HAP-1 (cell line): ENCODE measurements around the gene HTRA3.
"Not testable (repeated sequence)": the region's sequence is repeated elsewhere in the genome, so short reads cannot be mapped to it uniquely, and the experiment has no call there.

Experiments
- DNase-seq, 2 experiments: peaks; one replicate each; pipeline ENCODE4 v3.0.0-alpha.2; 2016 to 2020; ENCODE audit warnings: low spot score in 2 of 2
- H3K27me3 ChIP-seq: fragments of 250-450 bp; sonication (Bioruptor Pico); 2 replicates; pipeline ENCODE4 v1.5.1; 2020; ENCODE audit warnings: low read depth, mild to moderate bottlenecking, moderate library complexity
- H3K36me3 ChIP-seq: fragments of 250-450 bp; sonication (Bioruptor Pico); replicated peaks from 2 replicates; pipeline ENCODE4 v1.5.1; 2020; ENCODE audit warnings: mild to moderate bottlenecking
- H3K4me1 ChIP-seq: fragments of 250-450 bp; sonication (Bioruptor Pico); 2 replicates; pipeline ENCODE4 v1.5.1; 2020; ENCODE audit warnings: mild to moderate bottlenecking
- H3K4me3 ChIP-seq: fragments of 250-450 bp; sonication (Bioruptor Pico); 2 replicates; pipeline ENCODE4 v1.5.1; 2020; ENCODE audit warnings: mild to moderate bottlenecking, moderate library complexity
- H3K9me3 ChIP-seq: fragments of 250-450 bp; sonication (Bioruptor Pico); 2 replicates; pipeline ENCODE4 v1.5.1; 2020; ENCODE audit warnings: mild to moderate bottlenecking, moderate library complexity
- in situ Hi-C: fragments of 300-500 bp; cut with MboI; formaldehyde crosslinking; loops from 3 replicates; pipeline ENCODE4 v1.14.3; 2020; ENCODE audit warnings: low sequenced_read_pairs, inconsistent platforms, mixed read lengths

Gene HTRA3

GRCh38 chr4:8329859-8330761 lies 60.6 kb downstream of the HTRA3 start:
- no peaks in the 10 kb centered on the region for H3K4me1 ChIP-seq
- peak in 1 of 2 experiments; percentile 4 for DNase-seq
- in situ Hi-C loops = no loop called here
- H3K4me3 ChIP-seq = no peak overlapping the region
- H3K9me3 ChIP-seq = no peaks in the 10 kb centered on the region
- no peaks in the 10 kb centered on the region for H3K36me3 ChIP-seq
- H3K27me3 ChIP-seq = no peaks in the 10 kb centered on the region

- DNase-seq = peak in 1 of 2 experiments; percentile 3
- in situ Hi-C loops = no loop called here
Observed at GRCh38 chr4:8330821-8331574, 61.4 kb downstream of the HTRA3 start.

GRCh38 chr4:8331575-8331955 lies 62.0 kb downstream of the HTRA3 start:
- no peak overlapping the region for H3K4me3 ChIP-seq
- H3K4me1 ChIP-seq = no peaks in the 10 kb centered on the region
- DNase-seq = no peak
- no peaks in the 10 kb centered on the region for H3K36me3 ChIP-seq
- no peaks in the 10 kb centered on the region for H3K27me3 ChIP-seq
- no peaks in the 10 kb centered on the region for H3K9me3 ChIP-seq
- in situ Hi-C loops = no loop called here

More at GRCh38 chr4:8330821-8331574, 61.4 kb downstream of the HTRA3 start:
- Histone ChIP-seq H3K27me3 (no peaks in the 10 kb centered on the region), H3K4me3 (no peak overlapping the region), H3K36me3 (no peaks in the 10 kb centered on the region), H3K4me1 (no peaks in the 10 kb centered on the region), H3K9me3 (no peaks in the 10 kb centered on the region)

- DNase-seq = peak in 1 of 2 experiments; percentile 5
- H3K9me3 ChIP-seq = no peaks in the 10 kb centered on the region
- no peaks in the 10 kb centered on the region for H3K27me3 ChIP-seq
- in situ Hi-C loops = no loop called here
- H3K4me1 ChIP-seq = no peaks in the 10 kb centered on the region
- no peaks in the 10 kb centered on the region for H3K36me3 ChIP-seq
- H3K4me3 ChIP-seq = no peak overlapping the region
Observed at GRCh38 chr4:8332038-8332857, 62.7 kb downstream of the HTRA3 start.

GRCh38 chr4:8332891-8333331 lies 63.4 kb downstream of the HTRA3 start:
- Histone ChIP-seq H3K36me3 (no peaks in the 10 kb centered on the region), H3K9me3 (no peaks in the 10 kb centered on the region), H3K27me3 (no peaks in the 10 kb centered on the region), H3K4me3 (no peak overlapping the region), H3K4me1 (no peaks in the 10 kb centered on the region)
- DNase-seq = peak in 1 of 2 experiments; percentile 3
- in situ Hi-C loops = no loop called here

- Histone ChIP-seq H3K36me3 (no peaks in the 10 kb centered on the region), H3K4me3 (no peak overlapping the region), H3K27me3 (no peaks in the 10 kb centered on the region), H3K9me3 (no peaks in the 10 kb centered on the region), H3K4me1 (no peaks in the 10 kb centered on the region)
- in situ Hi-C loops = no loop called here
- DNase-seq = no peak
Observed at GRCh38 chr4:8333726-8334460, 64.3 kb downstream of the HTRA3 start.

GRCh38 chr4:8334786-8335460 lies 65.4 kb downstream of the HTRA3 start:
- Histone ChIP-seq H3K9me3 (no peaks in the 10 kb centered on the region), H3K4me3 (no peak overlapping the region), H3K4me1 (no peaks in the 10 kb centered on the region), H3K27me3 (no peaks in the 10 kb centered on the region), H3K36me3 (no peaks in the 10 kb centered on the region)
- in situ Hi-C loops = no loop called here
- DNase-seq = no peak

GRCh38 chr4:8335848-8336247 lies 66.3 kb downstream of the HTRA3 start:
- Histone ChIP-seq H3K9me3 (no peaks in the 10 kb centered on the region), H3K27me3 (no peaks in the 10 kb centered on the region), H3K4me1 (no peaks in the 10 kb centered on the region), H3K4me3 (no peak overlapping the region), H3K36me3 (no peaks in the 10 kb centered on the region)
- DNase-seq = no peak
- in situ Hi-C loops = no loop called here

- Histone ChIP-seq H3K4me3 (no peak overlapping the region), H3K36me3 (no peaks in the 10 kb centered on the region), H3K9me3 (no peaks in the 10 kb centered on the region), H3K4me1 (no peaks in the 10 kb centered on the region), H3K27me3 (no peaks in the 10 kb centered on the region)
- in situ Hi-C loops = no loop called here
- no peak for DNase-seq
Observed at GRCh38 chr4:8336412-8337075, 67.0 kb downstream of the HTRA3 start.

- in situ Hi-C loops = no loop called here
- H3K4me1 ChIP-seq = no peaks in the 10 kb centered on the region
- no peak overlapping the region for H3K4me3 ChIP-seq
- H3K36me3 ChIP-seq = no peaks in the 10 kb centered on the region
- no peaks in the 10 kb centered on the region for H3K9me3 ChIP-seq
- no peaks in the 10 kb centered on the region for H3K27me3 ChIP-seq
- DNase-seq = no peak
Observed at GRCh38 chr4:8338351-8338961, 68.9 kb downstream of the HTRA3 start.

GRCh38 chr4:8340781-8341241 lies 71.3 kb downstream of the HTRA3 start:
- DNase-seq = no peak
- Histone ChIP-seq H3K36me3 (no peaks in the 10 kb centered on the region), H3K4me3 (no peak overlapping the region), H3K4me1 (no peaks in the 10 kb centered on the region), H3K27me3 (no peaks in the 10 kb centered on the region), H3K9me3 (no peaks in the 10 kb centered on the region)
- in situ Hi-C loops = no loop called here

GRCh38 chr4:8341281-8341680 lies 71.7 kb downstream of the HTRA3 start:
- H3K9me3 ChIP-seq, in situ Hi-C loops, H3K36me3 ChIP-seq, DNase-seq, H3K4me1 ChIP-seq, H3K27me3 ChIP-seq, H3K4me3 ChIP-seq: not testable (repeated sequence)
